GM19372 (cell line): ENCODE results near the gene CCDC30.
A peak's percentile ranks its signal among the peaks of the same experiment; 100 is the strongest.
"Not testable (repeated sequence)": the region's sequence is repeated elsewhere in the genome, so short reads cannot be mapped to it uniquely, and the experiment has no call there.

ENCODE experiments used
- ATAC-seq: cut with Tn5 transposase; IDR thresholded peaks from one replicate; pipeline ENCODE4 v1.9.1; 2021; ENCODE audit warnings: mild to moderate bottlenecking, low read depth, moderate library complexity; ENCODE audit not compliant: unreplicated experiment

The CCDC30 gene

GRCh38 chr1:42449256-42449655 is 13.8 kb upstream of the CCDC30 start:
- ATAC-seq = no peak

DNA sequence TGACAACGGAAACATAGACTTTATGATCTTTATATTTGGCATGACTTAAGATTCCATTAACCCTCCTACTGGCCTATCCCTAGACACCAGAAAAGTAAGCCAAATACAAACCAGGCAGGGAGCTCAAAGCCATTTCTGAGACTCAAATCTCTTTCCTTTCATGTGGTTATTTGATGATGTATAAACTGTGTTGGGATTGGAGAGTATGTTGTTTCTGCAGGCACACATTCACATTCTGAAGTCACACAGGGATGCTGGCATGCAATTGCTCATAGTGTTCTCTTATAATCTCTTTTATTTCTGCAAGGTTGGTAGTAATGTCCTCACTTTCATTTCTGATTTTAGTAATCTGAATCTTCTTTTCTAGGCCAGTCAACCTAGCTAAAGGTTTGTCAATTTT is 13.0 kb upstream of the CCDC30 start:
- ATAC-seq = no peak

GRCh38 chr1:42453386-42453785 is 9.7 kb upstream of the CCDC30 start:
- no peak for ATAC-seq

GRCh38 chr1:42454403-42454802 is 8.7 kb upstream of the CCDC30 start:
- ATAC-seq = no peak

DNA sequence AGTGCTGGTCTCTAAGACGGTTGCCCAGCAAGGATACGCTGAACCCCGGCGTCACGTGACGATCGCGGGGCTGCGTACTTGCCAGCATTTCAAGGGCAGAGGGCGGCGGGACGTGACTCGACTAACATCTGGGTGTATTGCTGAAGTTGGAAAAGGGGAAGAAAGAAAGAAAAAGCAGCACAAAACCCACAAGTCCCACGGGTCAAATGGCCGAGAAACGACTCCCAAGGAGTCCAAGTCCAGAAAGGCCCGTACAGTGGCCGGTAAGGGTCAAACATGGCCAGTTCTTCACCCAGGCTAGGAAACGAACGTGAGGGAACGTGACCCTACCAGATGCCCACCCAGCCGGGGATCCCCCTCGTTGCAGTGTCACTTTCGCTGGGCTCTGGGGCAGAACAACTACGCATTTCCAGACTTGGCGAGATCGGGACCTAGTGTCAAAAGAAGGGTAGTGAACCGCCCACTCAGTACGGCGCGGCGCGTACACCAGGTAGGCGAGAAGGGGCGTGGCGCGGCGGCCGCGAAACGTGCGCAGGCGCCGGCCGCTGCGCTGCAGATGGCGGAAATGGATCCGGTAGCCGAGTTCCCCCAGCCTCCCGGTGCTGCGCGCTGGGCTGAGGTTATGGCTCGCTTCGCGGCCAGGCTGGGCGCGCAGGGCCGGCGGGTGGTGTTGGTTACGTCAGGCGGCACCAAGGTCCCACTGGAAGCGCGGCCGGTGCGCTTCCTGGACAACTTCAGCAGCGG is 6.9 kb upstream of the CCDC30 start, which contains the start of the genes PPCS and ZMYND12:
Gene PPCS (plus strand): TSS at position 534 of the 744 bp plus-strand sequence. CDS start 23 bp downstream, at position 557.
Gene ZMYND12 (minus strand): TSS at position 13 of the 744 bp plus-strand sequence. CDS start 25 bp downstream, outside the sequence.
- ATAC-seq = peak; percentile 75

DNA sequence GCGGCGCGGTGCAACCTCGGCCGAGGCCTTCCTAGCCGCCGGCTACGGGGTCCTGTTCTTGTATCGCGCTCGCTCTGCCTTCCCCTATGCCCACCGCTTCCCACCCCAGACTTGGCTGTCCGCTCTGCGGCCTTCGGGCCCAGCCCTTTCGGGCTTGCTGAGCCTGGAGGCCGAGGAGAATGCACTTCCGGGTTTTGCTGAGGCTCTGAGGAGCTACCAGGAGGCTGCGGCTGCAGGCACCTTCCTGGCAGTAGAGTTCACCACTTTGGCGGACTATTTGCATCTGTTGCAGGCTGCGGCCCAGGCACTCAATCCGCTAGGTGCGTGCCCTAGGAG is 6.4 kb upstream of the CCDC30 start:
- peak; percentile 47 for ATAC-seq

GRCh38 chr1:42461196-42461595 is 1.9 kb upstream of the CCDC30 start:
- no peak for ATAC-seq

DNA sequence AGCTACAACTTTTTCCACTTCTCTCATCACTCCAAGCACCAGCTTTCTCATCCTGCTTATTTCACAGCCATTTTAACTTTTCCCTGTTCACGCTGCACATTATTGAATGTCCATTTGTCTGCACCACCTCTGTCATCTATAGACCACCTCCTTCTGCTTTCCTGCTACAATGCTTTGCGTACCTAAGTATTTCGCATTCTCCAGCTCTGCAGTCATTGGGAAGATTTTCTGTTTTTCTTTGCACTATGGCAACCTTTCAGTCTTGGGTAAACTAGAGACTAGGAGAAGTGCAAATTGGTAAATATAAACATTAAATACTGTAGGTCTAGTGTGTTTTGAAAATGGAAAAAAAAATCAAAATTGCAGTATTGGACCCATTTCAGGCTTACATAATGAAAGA is 835 bp downstream of the CCDC30 start:
- ATAC-seq = no peak

DNA sequence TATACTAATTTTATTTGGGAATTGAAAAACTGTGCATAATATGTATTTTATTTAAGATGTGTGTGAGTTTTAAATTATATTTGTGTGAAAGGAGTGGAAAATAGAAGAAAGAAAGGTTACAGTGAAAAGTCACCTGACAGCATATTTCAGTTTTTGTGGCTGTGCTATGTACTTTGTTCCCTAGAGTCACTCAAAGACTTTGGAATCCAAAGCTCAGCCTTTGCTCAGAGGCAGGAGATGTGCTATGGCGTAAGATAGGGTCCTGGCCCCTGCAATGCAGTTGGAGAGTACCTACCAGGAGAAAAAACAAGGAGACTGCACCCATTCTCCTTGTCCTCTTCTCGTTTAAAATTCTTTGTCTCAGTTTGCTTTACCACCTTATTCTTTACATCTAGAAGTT is 2.9 kb downstream of the CCDC30 start:
- no peak for ATAC-seq

- no peak for ATAC-seq
Observed at GRCh38 chr1:42469727-42470126, 6.6 kb downstream of the CCDC30 start.

DNA sequence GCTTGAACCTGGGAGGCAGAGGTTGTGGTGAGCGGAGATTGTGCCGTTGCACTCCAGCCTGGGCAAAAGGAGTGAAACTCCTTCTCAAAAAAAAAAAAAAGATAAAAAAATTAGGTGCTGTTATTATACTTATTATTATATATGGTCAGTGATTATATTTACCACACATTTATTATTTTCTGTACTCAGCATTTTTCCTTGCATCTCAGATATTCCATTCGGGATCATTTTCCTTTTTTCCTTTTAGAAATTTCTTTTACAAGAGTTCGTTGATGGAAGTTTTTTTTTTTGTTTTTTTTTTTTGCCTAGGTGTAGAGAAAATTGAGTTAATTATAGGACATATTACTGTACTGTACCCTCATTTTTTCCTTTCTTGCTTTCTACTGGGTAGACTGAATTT is 13.5 kb downstream of the CCDC30 start:
- no peak for ATAC-seq

GRCh38 chr1:42477354-42477753 is 14.3 kb downstream of the CCDC30 start:
- ATAC-seq = not testable (repeated sequence)

DNA sequence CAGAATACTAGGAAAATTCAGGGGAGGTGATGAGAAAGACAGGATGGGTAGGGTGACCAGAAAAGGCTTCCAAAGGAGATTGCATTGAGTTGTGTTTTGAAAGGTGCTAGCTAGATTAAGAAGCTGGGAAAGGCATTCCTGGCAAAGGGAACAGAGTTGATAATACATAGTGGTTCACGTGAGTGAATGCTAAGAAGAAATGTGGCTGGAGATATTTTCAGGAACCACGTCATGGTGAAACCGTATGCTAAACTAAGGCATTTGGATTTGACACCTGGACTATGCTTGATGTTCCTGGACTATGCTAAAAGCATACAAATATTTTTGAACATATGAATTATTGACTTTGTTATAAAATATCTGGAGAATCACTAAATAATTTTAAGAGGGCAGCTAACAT is 14.7 kb downstream of the CCDC30 start:
- no peak for ATAC-seq

DNA sequence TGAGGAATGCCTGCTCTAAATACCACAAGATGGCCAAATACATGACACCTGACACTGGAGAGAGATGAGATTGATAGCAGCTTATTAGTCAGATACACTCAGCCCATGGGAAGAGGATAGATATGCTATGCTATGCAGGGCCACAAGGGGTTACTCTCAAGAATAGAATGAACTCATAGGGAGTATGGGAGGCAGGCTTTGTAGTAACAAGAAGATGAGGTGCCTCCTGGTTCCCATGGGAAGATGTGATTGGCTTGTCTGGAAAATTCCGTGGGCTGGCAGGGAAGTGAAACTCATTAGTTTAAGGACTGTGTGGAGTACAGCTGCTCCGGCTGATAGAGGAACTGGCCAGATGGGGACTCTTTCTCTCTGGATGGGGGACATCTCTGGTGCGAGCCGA is 16.5 kb downstream of the CCDC30 start:
- ATAC-seq = no peak

GRCh38 chr1:42480921-42481320 is 17.8 kb downstream of the CCDC30 start:
- ATAC-seq = no peak

DNA sequence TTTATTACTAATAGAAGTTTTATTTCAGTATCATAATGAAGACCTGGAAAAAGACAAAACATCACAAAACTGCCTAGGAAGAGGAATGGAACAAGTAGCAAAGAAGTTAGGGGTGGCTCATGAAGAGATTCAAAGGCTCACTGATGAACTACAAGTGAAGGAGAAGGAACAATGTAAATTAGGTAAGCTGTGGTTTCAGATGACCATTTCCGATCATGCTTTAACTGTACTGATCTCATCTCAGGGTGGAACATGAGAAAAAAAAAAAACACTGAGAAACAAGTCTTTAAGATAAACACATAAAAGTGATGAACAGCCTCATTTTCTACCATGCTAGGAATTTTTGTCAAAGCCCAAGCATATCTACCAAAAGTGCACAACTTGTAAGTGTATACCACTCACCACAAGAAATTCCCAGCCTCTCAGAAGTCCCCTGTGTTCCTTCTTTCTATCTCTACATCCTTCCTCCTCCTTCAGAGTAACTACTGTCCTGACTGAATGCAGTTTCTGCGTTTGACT is 19.6 kb downstream of the CCDC30 start:
- ATAC-seq = no peak

- no peak for ATAC-seq
Observed at GRCh38 chr1:42484382-42484781, 21.3 kb downstream of the CCDC30 start.

DNA sequence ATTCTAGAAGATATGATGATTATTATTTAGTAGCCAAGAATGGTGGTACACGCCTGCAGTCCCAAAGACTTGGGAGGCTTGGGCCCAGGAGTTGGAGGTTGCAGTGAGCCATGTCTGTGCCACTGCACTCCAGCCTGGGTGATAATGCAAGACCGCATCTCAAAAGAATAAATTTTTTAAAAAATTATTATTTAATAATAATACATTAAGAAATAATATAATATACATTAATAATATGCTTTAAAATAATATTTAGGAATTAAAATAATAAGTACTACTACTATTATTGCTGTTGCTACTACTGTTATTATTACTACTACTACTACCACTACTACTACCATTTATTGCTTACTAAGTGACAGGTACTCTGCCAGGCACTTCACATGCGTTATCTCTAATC is 27.2 kb downstream of the CCDC30 start:
- ATAC-seq = no peak

DNA sequence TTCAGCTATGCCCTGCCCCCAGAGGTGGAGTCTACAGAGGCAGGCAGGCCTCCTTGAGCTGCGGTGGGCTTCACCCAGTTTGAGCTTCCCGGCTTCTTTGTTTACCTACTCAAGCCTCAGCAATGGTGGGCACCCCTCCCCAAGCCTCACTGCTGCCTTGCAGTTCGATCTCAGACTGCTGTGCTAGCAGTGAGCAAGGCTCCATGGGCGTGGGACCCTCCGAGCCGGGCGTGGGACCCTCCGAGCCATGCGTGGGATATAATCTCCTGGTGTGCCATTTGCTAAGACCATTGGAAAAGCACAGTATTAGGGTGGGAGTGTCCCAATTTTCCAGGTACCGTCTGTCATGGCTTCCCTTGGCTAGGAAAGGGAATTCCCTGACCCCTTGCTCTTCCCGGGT is 38.9 kb downstream of the CCDC30 start:
- ATAC-seq = not testable (repeated sequence)

DNA sequence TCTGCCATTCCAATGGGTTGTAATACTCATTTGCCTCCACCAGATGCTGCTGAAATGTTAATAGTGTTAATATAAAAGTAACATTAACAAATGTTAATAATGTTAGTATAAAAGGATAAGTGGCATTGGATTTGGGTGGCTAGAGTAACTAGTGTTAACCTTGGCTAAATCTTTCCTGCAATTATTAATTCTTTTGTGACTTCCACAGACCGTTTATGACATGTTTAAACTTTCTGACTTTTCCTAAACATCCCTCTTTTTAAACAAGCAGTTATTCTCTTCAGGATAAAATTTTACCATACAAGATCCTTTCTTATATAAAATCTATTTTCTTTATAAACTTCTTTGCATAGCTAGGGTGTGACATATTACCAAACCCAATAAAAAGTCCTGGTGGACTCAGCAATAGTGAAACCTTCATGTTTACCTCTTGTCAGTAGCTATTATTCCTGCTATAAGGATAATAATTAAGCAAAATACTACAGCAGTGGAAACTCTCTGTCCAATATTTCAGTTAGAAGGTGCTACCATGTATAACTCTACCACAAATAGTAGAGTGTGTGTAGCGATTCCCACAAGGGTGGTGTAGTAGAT is 41.5 kb downstream of the CCDC30 start:
- no peak for ATAC-seq

GRCh38 chr1:42506576-42506975 is 43.5 kb downstream of the CCDC30 start:
- no peak for ATAC-seq

DNA sequence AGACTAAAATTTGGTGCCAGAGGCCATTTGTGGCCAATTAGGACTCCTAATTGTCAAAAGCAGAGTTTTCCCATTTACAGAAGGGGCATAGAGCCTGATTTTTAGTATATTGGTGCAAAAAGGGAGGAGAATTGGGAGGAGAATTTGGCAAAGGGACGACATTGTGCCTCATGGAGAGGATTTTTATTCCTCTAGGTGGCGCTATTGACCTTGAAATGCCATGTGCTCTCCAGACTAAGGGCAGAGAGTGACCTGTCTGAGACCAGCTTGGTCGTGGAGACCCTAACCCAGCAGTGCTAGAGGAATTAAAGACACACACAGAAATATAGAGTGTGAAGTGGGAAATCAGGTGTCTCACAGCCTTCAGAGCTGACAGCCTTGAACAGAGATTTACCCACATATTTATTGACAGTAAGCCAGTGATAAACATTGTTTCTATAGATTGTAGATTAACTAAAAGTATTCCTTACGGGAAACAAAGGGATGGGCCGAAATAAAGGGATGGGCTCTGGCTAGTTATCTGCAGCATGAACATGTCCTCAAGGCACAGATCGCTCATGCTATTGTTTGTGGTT is 48.6 kb downstream of the CCDC30 start:
- ATAC-seq = not testable (repeated sequence)
